GF-D8 (cell line): ENCODE data around the gene OTULINL.

ENCODE experiments used
- DNase-seq: peaks from one replicate; lab custom pipeline; 2025; lab: John Stamatoyannopoulos, UW

The OTULINL gene

DNA sequence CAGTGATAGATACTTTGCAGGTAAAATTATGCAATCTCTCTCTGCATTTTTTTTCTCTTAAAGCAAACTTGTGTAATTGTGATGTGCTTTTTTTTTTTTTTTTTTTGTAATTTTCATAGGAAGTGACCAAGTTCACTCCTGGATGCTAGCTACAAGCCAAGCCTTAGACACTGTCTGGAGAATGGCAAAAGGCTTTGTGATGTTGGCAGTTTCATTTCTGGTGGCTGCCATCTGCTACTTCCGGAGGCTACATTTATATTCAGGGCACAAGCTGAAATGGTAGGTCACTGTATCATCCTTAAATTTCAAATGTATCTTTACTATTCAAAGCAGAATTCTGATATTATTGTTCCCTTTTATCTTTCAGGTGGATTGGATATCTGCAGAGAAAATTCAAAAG lies 19.3 kb downstream of the OTULINL start:
- DNase-seq, result no peak

- no peak for DNase-seq
Measured at GRCh38 chr5:14603141-14603540, 21.5 kb downstream of the OTULINL start.

DNA sequence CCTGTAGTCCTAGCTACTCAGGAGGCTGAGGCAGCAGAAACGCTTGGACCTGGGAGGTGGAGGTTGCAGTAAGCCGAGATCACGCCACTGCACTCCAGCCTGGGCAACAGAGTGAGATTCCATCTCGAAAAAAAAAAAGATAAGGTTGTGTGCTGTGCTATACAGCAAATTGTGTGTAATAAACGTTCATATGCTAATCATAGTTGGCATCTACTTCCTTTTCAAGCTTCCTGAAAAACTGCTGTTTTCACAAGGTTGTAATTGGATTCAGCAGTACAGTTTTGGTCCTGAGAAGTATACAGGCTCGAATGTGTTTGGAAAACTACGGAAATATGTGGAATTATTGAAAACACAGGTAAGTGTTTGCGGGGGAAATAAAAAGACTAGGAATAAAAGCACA lies 25.5 kb downstream of the OTULINL start:
- no peak for DNase-seq

DNA sequence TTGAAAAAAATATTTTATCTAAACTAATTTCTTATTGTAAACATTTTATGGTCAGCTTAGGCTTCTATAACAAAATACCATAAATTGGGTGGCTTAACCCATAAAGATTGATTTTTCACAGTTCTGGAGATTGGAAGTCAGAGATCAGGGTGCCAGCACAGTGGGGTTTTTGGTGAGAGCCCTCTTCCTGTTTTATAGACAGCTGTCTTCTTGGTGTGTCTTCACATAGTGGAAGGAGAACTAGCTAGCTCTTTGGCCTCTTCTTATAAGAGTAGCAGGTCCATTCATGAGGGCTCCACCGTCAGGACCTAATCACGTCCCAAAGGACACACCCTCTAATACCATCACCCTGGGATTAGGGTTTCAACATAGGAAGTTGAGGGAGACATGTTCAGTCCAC lies 26.6 kb downstream of the OTULINL start:
- no peak for DNase-seq

GRCh38 chr5:14611737-14612136 lies 30.1 kb downstream of the OTULINL start:
- DNase-seq, result no peak

DNA sequence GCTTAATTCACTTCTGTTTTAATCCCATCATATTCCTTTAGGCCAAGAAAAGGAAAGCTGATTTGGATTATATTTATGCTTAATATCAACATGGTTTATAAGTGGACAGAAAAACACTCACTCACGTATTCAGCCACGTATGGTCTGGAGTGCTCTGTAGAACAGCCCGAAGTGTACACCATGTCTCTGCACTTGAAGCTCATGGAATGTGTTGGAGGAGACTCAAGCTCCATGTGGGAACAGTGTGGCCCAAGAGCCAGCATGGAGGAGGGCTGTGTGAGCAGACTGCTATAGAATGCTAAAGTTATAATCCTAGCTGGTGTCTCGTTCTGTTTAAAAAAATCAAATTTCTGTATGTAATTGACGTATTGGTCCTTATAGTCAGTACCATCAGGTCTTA lies 32.9 kb downstream of the OTULINL start:
- no peak for DNase-seq

- no peak for DNase-seq
Measured at GRCh38 chr5:14615365-14615764, 33.8 kb downstream of the OTULINL start.

- DNase-seq, result no peak
Measured at GRCh38 chr5:14617441-14617840, 35.8 kb downstream of the OTULINL start.

DNA sequence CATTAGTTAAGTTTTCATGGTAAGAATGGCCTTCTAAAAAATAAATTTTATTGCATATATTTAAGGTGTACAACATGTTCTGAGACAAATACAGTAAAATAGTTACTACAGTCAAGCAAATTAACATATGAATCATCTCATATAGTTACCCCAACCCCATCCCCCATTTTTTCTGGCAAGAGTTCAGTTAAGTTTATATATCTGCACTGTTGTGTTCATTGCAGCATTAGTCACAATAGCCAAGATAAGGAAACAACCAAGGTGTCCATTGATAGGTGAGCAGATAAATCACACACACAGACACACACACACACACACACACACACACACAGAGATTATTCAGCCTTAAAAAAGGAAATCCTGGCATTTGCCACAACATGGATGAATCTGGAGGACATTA lies 45.7 kb downstream of the OTULINL start:
- DNase-seq, result no peak

GRCh38 chr5:14628346-14628745 lies 46.8 kb downstream of the OTULINL start:
- no peak for DNase-seq

GRCh38 chr5:14630671-14631070 lies 49.1 kb downstream of the OTULINL start:
- no peak for DNase-seq

DNA sequence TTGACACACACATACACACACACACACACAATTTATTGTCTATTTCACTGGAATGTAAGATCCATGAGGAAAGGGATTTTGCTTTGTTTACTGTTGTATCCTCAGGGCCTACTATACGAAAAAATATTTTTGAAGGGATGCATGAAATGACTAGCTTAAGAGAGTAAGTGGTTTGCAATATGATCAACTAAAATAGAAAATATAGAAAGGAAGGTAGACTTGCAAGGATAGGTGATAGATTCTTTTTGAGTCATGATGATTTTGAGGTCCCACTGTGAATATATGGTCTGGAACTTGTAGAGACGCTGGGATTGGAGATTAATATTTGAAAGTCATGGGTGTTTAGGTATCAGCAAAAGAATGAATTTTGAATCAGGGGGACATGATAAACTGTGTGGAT lies 54.1 kb downstream of the OTULINL start:
- DNase-seq, result no peak

GRCh38 chr5:14640765-14641164 lies 59.2 kb downstream of the OTULINL start:
- no peak for DNase-seq

GRCh38 chr5:14644623-14645237 lies 63.1 kb downstream of the OTULINL start:
- DNase-seq, result no peak

DNA sequence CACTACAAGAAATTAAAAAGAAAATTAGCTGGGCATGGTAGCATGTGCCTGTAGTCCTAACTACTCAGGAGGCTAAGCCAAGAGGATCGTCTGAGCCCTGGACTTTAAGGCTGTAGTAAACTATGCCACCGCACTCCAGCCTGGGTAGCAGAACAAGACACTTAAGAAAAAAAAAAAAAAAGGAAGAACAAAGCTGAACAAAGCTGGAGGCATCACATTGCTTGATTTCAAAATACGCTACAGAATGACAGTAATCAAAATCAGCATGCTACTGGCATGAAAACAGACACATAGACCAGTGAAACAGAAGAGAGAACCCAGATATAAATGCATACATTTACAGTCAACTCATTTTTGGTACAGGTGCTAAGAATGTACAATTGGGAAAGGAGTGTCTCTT lies 68.5 kb downstream of the OTULINL start:
- no peak for DNase-seq

DNA sequence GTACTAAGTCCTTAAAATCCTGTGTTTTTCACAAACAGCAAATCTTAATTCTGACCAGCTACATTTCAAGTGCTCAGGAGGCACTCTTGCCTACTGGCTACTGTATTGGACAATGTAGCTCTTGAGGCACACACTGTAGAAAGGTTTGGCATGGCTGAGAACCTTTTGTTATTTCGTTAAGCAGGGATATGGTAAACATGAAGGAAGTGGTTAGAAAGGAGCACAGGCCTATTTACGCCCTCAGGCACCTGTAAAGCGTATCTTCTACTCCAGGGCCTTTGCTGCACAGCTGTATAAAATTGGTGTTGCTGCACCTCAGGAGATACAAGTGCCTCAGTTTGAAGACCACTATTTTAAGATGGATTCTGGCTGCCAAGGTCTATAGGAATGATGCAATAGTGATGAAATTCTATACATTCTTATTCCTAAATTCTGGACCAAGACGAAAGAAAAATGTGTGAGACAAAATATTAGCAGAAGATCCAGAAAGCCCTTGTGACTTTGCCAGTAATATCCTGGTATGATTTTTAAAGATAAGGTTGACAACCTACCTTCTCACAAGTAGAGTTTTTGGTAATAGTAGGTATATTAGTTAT lies 73.7 kb downstream of the OTULINL start:
- no peak for DNase-seq

- no peak for DNase-seq
Measured at GRCh38 chr5:14656898-14657297, 75.3 kb downstream of the OTULINL start.

- no peak for DNase-seq
Measured at GRCh38 chr5:14659821-14660607, 78.4 kb downstream of the OTULINL start.

GRCh38 chr5:14660833-14661232 lies 79.2 kb downstream of the OTULINL start:
- DNase-seq, result no peak
